HepG2 (cell line): ENCODE data around the gene NUDCD2. TPM values are rescaled to one million over a fixed set of nuclear protein-coding genes. Genes with fewer than 3 reads are reported as not detected.
A peak's percentile ranks its signal among the peaks of the same experiment; 100 is the strongest.

ENCODE experiments used
- FLYWCH1 ChIP-seq: sonication (generic); formaldehyde crosslinking; IDR thresholded peaks from 2 replicates; pipeline ENCODE4 v1.8.1; 2023; ENCODE audit warnings: mild to moderate bottlenecking, missing genetic modification reagents
- HNRNPH1 ChIP-seq: fragments of 200-400 bp; formaldehyde crosslinking; optimal IDR thresholded peaks from 2 replicates; pipeline ENCODE3; 2017; ENCODE audit warnings: mild to moderate bottlenecking, low read depth, low read length
- KDM3A ChIP-seq: IDR thresholded peaks from 2 replicates; pipeline ENCODE4 v1.6.1; 2018; ENCODE audit warnings: low read depth, missing compliant biosample characterization
- NFE2 ChIP-seq: sonication (generic); formaldehyde crosslinking; IDR thresholded peaks from 2 replicates; pipeline ENCODE4 v1.4.0; 2020; ENCODE audit warnings: missing genetic modification reagents
- PLRG1 ChIP-seq: fragments of 450-650 bp; conservative IDR thresholded peaks from 2 replicates; pipeline ENCODE4 v1.6.1; 2016
- RCOR2 ChIP-seq: IDR thresholded peaks from 2 replicates; pipeline ENCODE4 v1.6.1; 2016; ENCODE audit warnings: missing biosample characterization, missing genetic modification reagents
- SMC3 ChIP-seq: IDR thresholded peaks from 2 replicates; pipeline ENCODE4 v1.6.1; 2011; ENCODE audit warnings: low read length, improper control_type of control experiment
- SNRNP70 ChIP-seq: fragments of 200-400 bp; formaldehyde crosslinking; IDR thresholded peaks from 2 replicates; pipeline ENCODE4 v1.6.1; 2017; ENCODE audit warnings: mild to moderate bottlenecking, low read depth, low read length, moderate library complexity
- SRSF9 ChIP-seq: fragments of 200-400 bp; formaldehyde crosslinking; IDR thresholded peaks from 2 replicates; pipeline ENCODE4 v1.6.1; 2018; ENCODE audit warnings: borderline replicate concordance, mild to moderate bottlenecking, low read depth, low read length; ENCODE audit not compliant: insufficient read depth, poor library complexity, severe bottlenecking
- SYNCRIP ChIP-seq: fragments of 200-400 bp; formaldehyde crosslinking; IDR thresholded peaks from 2 replicates; pipeline ENCODE4 v1.6.1; 2018; ENCODE audit warnings: mild to moderate bottlenecking, low read depth, low read length; ENCODE audit not compliant: insufficient read depth
- TBX2 ChIP-seq: sonication (generic); formaldehyde crosslinking; IDR thresholded peaks from 2 replicates; pipeline ENCODE4 v1.5.0; 2020; ENCODE audit warnings: missing genetic modification reagents, mild to moderate bottlenecking, borderline replicate concordance
- TCF12 ChIP-seq, 2 experiments: fragments of 450-650 bp in 1 of 2; sonication (generic) in 1 of 2; formaldehyde crosslinking in 1 of 2; IDR thresholded peaks; 2 replicates each; pipeline versions ENCODE4 v1.6.1 to v1.8.0; 2017 to 2022; ENCODE audit warnings: antibody characterized with exemption in 1 of 2, mild to moderate bottlenecking in 1 of 2, missing genetic modification reagents in 1 of 2, moderate library complexity in 1 of 2
- TOE1 ChIP-seq: sonication (generic); formaldehyde crosslinking; IDR thresholded peaks from 2 replicates; pipeline ENCODE4 v1.4.0; 2020; ENCODE audit warnings: mild to moderate bottlenecking, missing genetic modification reagents
- ZFAT ChIP-seq: sonication (generic); formaldehyde crosslinking; conservative IDR thresholded peaks from 2 replicates; pipeline ENCODE4 v1.8.1; 2023; ENCODE audit warnings: missing genetic modification reagents, inconsistent platforms
- ZNF224 ChIP-seq: sonication (generic); formaldehyde crosslinking; IDR thresholded peaks from 2 replicates; pipeline ENCODE4 v1.5.0; 2020; ENCODE audit warnings: mild to moderate bottlenecking, missing genetic modification reagents
- ZNF274 ChIP-seq: sonication (generic); formaldehyde crosslinking; IDR thresholded peaks from 2 replicates; pipeline ENCODE4 v1.5.1; 2020; ENCODE audit warnings: mild to moderate bottlenecking, missing genetic modification reagents
- ZNF33A ChIP-seq: sonication (generic); formaldehyde crosslinking; IDR thresholded peaks from 2 replicates; pipeline ENCODE4 v1.5.1; 2020; ENCODE audit warnings: missing genetic modification reagents, mild to moderate bottlenecking, moderate library complexity, borderline replicate concordance
- ZNF468 ChIP-seq: sonication (generic); formaldehyde crosslinking; IDR thresholded peaks from 2 replicates; pipeline ENCODE4 v1.8.0; 2022; ENCODE audit warnings: mild to moderate bottlenecking, moderate library complexity, missing genetic modification reagents
- ZNF569 ChIP-seq: sonication (generic); formaldehyde crosslinking; IDR thresholded peaks from 2 replicates; pipeline ENCODE4 v1.5.0; 2020; ENCODE audit warnings: mild to moderate bottlenecking, missing genetic modification reagents, moderate library complexity, borderline replicate concordance
- ZNF772 ChIP-seq: sonication (generic); formaldehyde crosslinking; IDR thresholded peaks from 2 replicates; pipeline ENCODE4 v1.5.0; 2020; ENCODE audit warnings: mild to moderate bottlenecking, missing genetic modification reagents
- polyA plus RNA-seq, 8 experiments: library from polyadenylated mRNA; depleted of rRNA in 3 of 8; stranded (reverse) in 7 of 8; unstranded in 1 of 8; fragments of >200 nt; fragmentation: Illumina TruSeq in 4 of 8; extraction: Trizol in 4 of 8; gene quantifications; 2 replicates each; pipeline versions ENCODE4 v1.2.1 to v1.2.3, GENCODE V29; 2011 to 2016; ENCODE audit warnings: low read depth in 4 of 8, missing spikeins in 1 of 8, mixed read lengths in 1 of 8; ENCODE audit not compliant: insufficient read depth in 1 of 8
- total RNA-seq, 5 experiments: library from RNA; depleted of rRNA; stranded (reverse); fragments of >200 nt; fragmentation: Illumina TruSeq; extraction: Trizol; gene quantifications; 2 replicates each; pipeline ENCODE4 v1.2.3, GENCODE V29; 2016; ENCODE audit warnings: low read depth in 1 of 5
- TF ChIP-seq, protein P1 (sequence below): sonication (generic); formaldehyde crosslinking; IDR thresholded peaks from 2 replicates; pipeline ENCODE4 v1.5.0; 2020; ENCODE audit warnings: missing genetic modification reagents, mild to moderate bottlenecking, borderline replicate concordance
- TF ChIP-seq, protein P2 (sequence below): sonication (generic); formaldehyde crosslinking; IDR thresholded peaks from 2 replicates; pipeline ENCODE4 v1.9.0; 2021; ENCODE audit warnings: missing genetic modification reagents, mild to moderate bottlenecking, borderline replicate concordance
- TF ChIP-seq, protein P3 (sequence below): sonication (generic); formaldehyde crosslinking; IDR thresholded peaks from 2 replicates; pipeline ENCODE4 v1.4.0; 2020; ENCODE audit warnings: mild to moderate bottlenecking, missing genetic modification reagents
- TF ChIP-seq, protein P4 (sequence below): sonication (generic); formaldehyde crosslinking; IDR thresholded peaks from 2 replicates; pipeline ENCODE4 v1.9.0; 2021; ENCODE audit warnings: missing genetic modification reagents, mild to moderate bottlenecking, borderline replicate concordance

Gene NUDCD2
- total and polyA plus RNA-seq, 2 of the 13 experiments (the other 11 are each of a cell fraction or from before 2014, with no cell fraction given): 14.8 to 39.2 TPM

DNA sequence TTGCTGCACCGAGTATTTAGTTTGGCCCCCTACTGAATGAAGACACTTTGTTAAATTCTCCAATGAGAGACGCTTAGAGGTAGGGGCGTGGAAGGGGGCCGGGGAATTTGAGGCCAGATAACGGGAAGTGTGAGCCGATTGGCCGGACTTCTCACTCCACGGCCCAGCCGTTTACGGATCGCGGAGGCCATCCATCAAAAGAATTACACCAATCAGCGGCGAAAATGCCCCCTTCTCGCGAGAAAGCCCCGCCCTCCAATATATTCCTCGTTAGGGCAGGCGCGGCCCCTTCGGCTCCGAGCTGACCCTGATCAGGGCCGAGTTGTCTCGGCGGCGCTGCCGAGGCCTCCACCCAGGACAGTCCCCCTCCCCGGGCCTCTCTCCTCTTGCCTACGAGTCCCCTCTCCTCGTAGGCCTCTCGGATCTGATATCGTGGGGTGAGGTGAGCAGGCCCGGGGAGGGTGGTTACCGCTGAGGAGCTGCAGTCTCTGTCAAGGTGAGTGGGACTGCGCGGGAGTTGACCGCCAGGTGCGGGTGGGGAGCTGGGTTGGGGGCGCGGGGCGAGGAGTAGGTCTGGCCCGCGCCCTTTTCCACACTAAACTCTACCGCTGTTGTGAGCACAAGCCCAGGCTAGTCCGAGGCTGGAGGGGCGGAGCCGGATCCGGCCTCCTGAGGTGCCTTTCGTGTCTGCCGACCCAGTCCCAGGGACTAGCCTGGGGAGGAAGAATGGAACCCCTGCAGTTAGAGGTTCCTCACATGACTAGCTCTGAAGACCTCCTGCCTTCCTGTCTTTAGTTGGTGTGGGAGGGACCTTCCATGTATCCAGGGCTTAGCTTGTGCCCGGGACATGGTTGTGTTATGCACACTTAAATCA is 22.4 kb downstream of the NUDCD2 start, which contains the start of gene CCNG1 (continued):
- no peak for TF ChIP-seq ZFAT (CRISPR knock-in tag)
- TF ChIP-seq TBX2 (CRISPR knock-in tag): 0 out of 2 replicates have a peak, but pooled peaks have one; percentile 17
- TF ChIP-seq PLRG1: no peak
- TF ChIP-seq ZNF224: no peak
- no peak for TF ChIP-seq FLYWCH1
- TF ChIP-seq, protein P1, sequence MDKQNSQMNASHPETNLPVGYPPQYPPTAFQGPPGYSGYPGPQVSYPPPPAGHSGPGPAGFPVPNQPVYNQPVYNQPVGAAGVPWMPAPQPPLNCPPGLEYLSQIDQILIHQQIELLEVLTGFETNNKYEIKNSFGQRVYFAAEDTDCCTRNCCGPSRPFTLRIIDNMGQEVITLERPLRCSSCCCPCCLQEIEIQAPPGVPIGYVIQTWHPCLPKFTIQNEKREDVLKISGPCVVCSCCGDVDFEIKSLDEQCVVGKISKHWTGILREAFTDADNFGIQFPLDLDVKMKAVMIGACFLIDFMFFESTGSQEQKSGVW (CRISPR knock-in tag): no peak
- TF ChIP-seq RCOR2: no peak
- TF ChIP-seq SMC3: no peak
- TF ChIP-seq NFE2 (CRISPR knock-in tag): no peak
- TF ChIP-seq, protein P2, sequence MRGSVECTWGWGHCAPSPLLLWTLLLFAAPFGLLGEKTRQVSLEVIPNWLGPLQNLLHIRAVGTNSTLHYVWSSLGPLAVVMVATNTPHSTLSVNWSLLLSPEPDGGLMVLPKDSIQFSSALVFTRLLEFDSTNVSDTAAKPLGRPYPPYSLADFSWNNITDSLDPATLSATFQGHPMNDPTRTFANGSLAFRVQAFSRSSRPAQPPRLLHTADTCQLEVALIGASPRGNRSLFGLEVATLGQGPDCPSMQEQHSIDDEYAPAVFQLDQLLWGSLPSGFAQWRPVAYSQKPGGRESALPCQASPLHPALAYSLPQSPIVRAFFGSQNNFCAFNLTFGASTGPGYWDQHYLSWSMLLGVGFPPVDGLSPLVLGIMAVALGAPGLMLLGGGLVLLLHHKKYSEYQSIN (CRISPR knock-in tag): no peak
- TF ChIP-seq TCF12 (IDR thresholded peaks at IDR 0.05): no peak
- TF ChIP-seq TCF12 (CRISPR knock-in tag; IDR thresholded peaks at IDR 0.05): no peak
- TF ChIP-seq ZNF772 (CRISPR knock-in tag): no peak; the same call in 1 of the 2 replicates
- TF ChIP-seq SNRNP70: no peak
- peak; percentile 62; the same call in 1 of the 2 replicates for TF ChIP-seq ZNF274 (CRISPR knock-in tag)
- TF ChIP-seq, protein P3, sequence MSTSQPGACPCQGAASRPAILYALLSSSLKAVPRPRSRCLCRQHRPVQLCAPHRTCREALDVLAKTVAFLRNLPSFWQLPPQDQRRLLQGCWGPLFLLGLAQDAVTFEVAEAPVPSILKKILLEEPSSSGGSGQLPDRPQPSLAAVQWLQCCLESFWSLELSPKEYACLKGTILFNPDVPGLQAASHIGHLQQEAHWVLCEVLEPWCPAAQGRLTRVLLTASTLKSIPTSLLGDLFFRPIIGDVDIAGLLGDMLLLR (CRISPR knock-in tag): no peak
- TF ChIP-seq TOE1: no peak
- peak; percentile 51; the same call in 1 of the 2 replicates for TF ChIP-seq KDM3A
- TF ChIP-seq ZNF468 (CRISPR knock-in tag): no peak
- TF ChIP-seq, protein P4, sequence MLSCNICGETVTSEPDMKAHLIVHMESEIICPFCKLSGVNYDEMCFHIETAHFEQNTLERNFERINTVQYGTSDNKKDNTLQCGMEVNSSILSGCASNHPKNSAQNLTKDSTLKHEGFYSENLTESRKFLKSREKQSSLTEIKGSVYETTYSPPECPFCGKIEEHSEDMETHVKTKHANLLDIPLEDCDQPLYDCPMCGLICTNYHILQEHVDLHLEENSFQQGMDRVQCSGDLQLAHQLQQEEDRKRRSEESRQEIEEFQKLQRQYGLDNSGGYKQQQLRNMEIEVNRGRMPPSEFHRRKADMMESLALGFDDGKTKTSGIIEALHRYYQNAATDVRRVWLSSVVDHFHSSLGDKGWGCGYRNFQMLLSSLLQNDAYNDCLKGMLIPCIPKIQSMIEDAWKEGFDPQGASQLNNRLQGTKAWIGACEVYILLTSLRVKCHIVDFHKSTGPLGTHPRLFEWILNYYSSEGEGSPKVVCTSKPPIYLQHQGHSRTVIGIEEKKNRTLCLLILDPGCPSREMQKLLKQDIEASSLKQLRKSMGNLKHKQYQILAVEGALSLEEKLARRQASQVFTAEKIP (CRISPR knock-in tag): no peak
- no peak for TF ChIP-seq SYNCRIP
- no peak for TF ChIP-seq ZNF33A (CRISPR knock-in tag)
- TF ChIP-seq HNRNPH1: no peak
- no peak for TF ChIP-seq SRSF9
- no peak for TF ChIP-seq ZNF569 (CRISPR knock-in tag)
